Measurements from ENCODE around the gene ARHGEF39. TPM values are rescaled to one million over a fixed set of nuclear protein-coding genes. Genes with fewer than 3 reads are reported as not detected.

Gene ARHGEF39
- total RNA-seq, 1 donor from 2014 or later = 28.0 TPM

DNA sequence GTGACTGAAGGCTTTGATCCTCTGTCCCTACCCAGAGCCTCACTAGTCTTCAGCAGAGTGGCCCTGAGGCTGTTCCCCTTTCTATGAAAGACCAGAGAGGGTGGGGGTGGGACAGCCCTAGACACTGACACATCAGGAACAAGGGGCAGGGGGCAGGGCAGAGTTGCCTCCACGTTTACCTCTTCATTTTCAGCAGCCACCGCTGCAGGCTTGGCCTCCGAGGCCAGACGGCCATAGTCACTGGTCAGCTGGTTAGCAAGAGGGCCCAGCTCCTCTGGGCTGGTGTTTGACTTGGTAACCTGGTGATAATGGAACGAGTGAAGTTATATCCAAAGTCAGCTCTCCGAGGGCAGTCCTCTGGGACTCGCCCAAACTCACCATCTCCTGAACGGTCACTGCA lies 40.4 kb upstream of the ARHGEF39 start:
- H3K27ac Mint-ChIP-seq (ENCODE audit: unreplicated experiment) = no peak overlapping the region
- no peak for DNase-seq (ENCODE audit: low read depth, low spot score)
- no peak for TF ChIP-seq CTCF (conservative IDR thresholded peaks at IDR 0.05)
- H3K36me3 Mint-ChIP-seq (ENCODE audit: low read depth) = peaks cover 27% of the 10 kb centered on the region
- no peaks in the 10 kb centered on the region for H3K4me1 Mint-ChIP-seq
- no peaks in the 10 kb centered on the region for H3K9me3 Mint-ChIP-seq
- H3K27me3 Mint-ChIP-seq (ENCODE audit: low read depth) = no peaks in the 10 kb centered on the region
- H3K4me3 Mint-ChIP-seq = no peak overlapping the region

GRCh38 chr9:35703906-35704672 lies 39.1 kb upstream of the ARHGEF39 start:
- Mint-ChIP-seq H3K4me3 (no peak overlapping the region), H3K27me3 (ENCODE audit: low read depth) (no peaks in the 10 kb centered on the region), H3K27ac (ENCODE audit: unreplicated experiment) (no peak overlapping the region), H3K36me3 (ENCODE audit: low read depth) (peaks cover 27% of the 10 kb centered on the region), H3K9me3 (no peaks in the 10 kb centered on the region), H3K4me1 (no peaks in the 10 kb centered on the region)
- TF ChIP-seq CTCF (conservative IDR thresholded peaks at IDR 0.05) = no peak
- DNase-seq (ENCODE audit: low read depth, low spot score) = no peak

- H3K4me1 Mint-ChIP-seq = no peaks in the 10 kb centered on the region
- no peak for DNase-seq (ENCODE audit: low read depth, low spot score)
- no peaks in the 10 kb centered on the region for H3K27me3 Mint-ChIP-seq (ENCODE audit: low read depth)
- H3K4me3 Mint-ChIP-seq = no peak overlapping the region
- TF ChIP-seq CTCF (conservative IDR thresholded peaks at IDR 0.05) = no peak
- peaks cover 21% of the 10 kb centered on the region for H3K36me3 Mint-ChIP-seq (ENCODE audit: low read depth)
- H3K9me3 Mint-ChIP-seq = no peaks in the 10 kb centered on the region
- H3K27ac Mint-ChIP-seq (ENCODE audit: unreplicated experiment) = no peak overlapping the region
Measured at GRCh38 chr9:35702696-35703095, 37.7 kb upstream of the ARHGEF39 start.

DNA sequence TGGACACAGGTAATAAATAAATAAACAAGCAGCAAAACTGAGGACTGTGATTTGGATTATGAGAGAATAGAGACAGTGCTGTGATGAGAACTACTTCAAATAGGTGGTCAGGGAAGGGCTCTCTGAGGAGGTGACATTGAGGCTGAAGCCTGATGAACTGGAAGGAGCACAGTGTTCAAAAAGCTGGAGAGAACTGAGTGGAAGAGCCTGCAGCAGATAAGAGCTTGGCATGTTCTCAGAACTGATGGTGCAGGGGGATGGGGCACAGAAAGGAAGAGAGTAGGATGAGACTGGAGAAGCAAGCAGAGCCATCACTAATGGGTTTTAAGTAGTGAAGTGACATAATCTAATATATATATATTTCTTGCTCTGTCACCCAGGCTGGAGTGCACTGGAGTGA lies 35.9 kb upstream of the ARHGEF39 start:
- no peaks in the 10 kb centered on the region for H3K4me1 Mint-ChIP-seq
- H3K27ac Mint-ChIP-seq (ENCODE audit: unreplicated experiment) = no peak overlapping the region
- DNase-seq (ENCODE audit: low read depth, low spot score) = no peak
- TF ChIP-seq CTCF (conservative IDR thresholded peaks at IDR 0.05) = no peak
- H3K9me3 Mint-ChIP-seq = no peaks in the 10 kb centered on the region
- peaks cover 16% of the 10 kb centered on the region for H3K36me3 Mint-ChIP-seq (ENCODE audit: low read depth)
- no peaks in the 10 kb centered on the region for H3K27me3 Mint-ChIP-seq (ENCODE audit: low read depth)
- no peak overlapping the region for H3K4me3 Mint-ChIP-seq

DNA sequence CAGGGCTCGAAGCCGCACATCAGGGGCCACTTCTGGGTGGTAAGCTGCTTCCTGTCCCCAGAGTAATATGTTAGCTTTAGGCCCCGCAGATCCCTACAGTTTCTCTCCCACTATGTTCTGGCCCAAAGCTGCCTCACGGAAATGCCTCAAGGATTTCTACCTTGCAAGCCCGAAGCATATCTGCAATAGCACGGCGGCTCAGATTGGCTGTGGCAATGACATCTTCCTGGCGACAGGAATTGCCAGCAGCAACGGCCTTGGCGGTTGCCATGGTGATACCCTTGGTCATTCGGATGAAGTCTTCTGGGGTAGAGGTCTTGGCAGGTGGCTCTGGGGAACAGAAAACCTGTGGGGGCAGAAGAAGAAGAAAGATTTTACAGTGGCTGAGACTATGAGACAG lies 35.0 kb upstream of the ARHGEF39 start:
- Mint-ChIP-seq H3K4me1 (no peaks in the 10 kb centered on the region), H3K27me3 (ENCODE audit: low read depth) (no peaks in the 10 kb centered on the region), H3K4me3 (no peak overlapping the region), H3K9me3 (no peaks in the 10 kb centered on the region), H3K27ac (ENCODE audit: unreplicated experiment) (no peak overlapping the region), H3K36me3 (ENCODE audit: low read depth) (peaks cover 16% of the 10 kb centered on the region)
- no peak for DNase-seq (ENCODE audit: low read depth, low spot score)
- no peak for TF ChIP-seq CTCF (conservative IDR thresholded peaks at IDR 0.05)
